Measurements from ENCODE around the gene TRIP13. TPM values are rescaled to one million over a fixed set of nuclear protein-coding genes. Genes with fewer than 3 reads are reported as not detected.
A peak's percentile ranks its signal among the peaks of the same experiment; 100 is the strongest.

The TRIP13 gene
- polyA plus RNA-seq, 3 donors = 0.24 to 1.2 TPM; not detected in 1

DNA sequence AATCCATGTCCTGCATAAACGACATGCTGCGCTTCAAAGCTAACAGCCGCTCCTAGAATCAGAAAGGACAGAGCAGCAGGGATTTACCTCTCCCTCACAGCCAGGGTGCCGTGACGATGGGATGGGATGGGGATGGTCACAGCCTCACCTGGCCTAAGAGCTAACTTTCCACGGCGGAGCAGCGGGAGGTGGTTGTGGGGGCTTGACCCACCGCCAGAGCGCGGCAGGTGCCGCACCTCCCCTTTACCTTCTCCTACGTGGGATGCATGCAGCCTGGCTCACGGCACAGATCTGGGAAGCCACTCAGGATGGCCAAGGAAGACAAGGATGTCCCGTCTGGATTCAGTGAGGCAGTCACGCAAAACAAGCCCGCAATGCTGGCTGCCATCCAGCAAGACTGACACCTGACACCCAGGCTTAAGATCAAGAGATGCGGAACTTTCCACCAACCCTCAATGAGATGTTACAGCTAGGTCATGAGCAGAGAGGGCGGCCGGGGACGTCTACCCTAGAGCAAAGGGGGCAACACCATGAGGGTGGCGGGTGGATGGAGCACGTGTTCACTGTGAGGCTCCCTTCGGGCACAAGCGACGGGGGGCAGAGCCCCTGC lies 5.9 kb upstream of the TRIP13 start:
- Histone ChIP-seq H3K27me3 (ENCODE audit: control insufficient read depth in 2 of 2, insufficient read depth in 2 of 2, low read length in 2 of 2) (no peaks in the 10 kb centered on the region), H3K4me2 (replicated peaks; ENCODE audit: extremely low read depth, low read length, poor library complexity, severe bottlenecking) (no peak overlapping the region), H3K4me3 (replicated peaks in 1 of 3; ENCODE audit: low read depth in 2 of 3, low read length in 3 of 3) (no peak overlapping the region), H3K4me1 (ENCODE audit: control insufficient read depth in 1 of 2, insufficient read depth in 2 of 2, low read length in 2 of 2) (peaks cover 8 to 10% of the 10 kb centered on the region in 2 donors), H4K20me1 (ENCODE audit: insufficient read depth, low read length) (peaks cover 68% of the 10 kb centered on the region), H3K36me3 (replicated peaks in 1 of 2; ENCODE audit: control insufficient read depth in 1 of 2, insufficient read depth in 2 of 2, low read length in 2 of 2) (peaks cover 90 to 95% of the 10 kb centered on the region in 2 donors), H3K9me3 (replicated peaks in 1 of 2; ENCODE audit: control insufficient read depth in 1 of 2, insufficient read depth in 1 of 2, low read length in 2 of 2) (no peaks in the 10 kb centered on the region), H3K9ac (ENCODE audit: insufficient read depth, low read length, poor library complexity, severe bottlenecking) (no peak overlapping the region), H2AFZ (ENCODE audit: insufficient read depth, low read depth, low read length, poor library complexity, severe bottlenecking) (no peak overlapping the region), H3K79me2 (ENCODE audit: insufficient read depth, low read length) (peaks cover 34% of the 10 kb centered on the region), H3K27ac (ENCODE audit: low read depth in 1 of 2, low read length in 2 of 2) (no peak overlapping the region)
- TF ChIP-seq, protein P1, sequence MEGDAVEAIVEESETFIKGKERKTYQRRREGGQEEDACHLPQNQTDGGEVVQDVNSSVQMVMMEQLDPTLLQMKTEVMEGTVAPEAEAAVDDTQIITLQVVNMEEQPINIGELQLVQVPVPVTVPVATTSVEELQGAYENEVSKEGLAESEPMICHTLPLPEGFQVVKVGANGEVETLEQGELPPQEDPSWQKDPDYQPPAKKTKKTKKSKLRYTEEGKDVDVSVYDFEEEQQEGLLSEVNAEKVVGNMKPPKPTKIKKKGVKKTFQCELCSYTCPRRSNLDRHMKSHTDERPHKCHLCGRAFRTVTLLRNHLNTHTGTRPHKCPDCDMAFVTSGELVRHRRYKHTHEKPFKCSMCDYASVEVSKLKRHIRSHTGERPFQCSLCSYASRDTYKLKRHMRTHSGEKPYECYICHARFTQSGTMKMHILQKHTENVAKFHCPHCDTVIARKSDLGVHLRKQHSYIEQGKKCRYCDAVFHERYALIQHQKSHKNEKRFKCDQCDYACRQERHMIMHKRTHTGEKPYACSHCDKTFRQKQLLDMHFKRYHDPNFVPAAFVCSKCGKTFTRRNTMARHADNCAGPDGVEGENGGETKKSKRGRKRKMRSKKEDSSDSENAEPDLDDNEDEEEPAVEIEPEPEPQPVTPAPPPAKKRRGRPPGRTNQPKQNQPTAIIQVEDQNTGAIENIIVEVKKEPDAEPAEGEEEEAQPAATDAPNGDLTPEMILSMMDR (IDR thresholded peaks at IDR 0.05) = no peak
- Mint-ChIP-seq H3K36me3 (peaks cover 92 to 98% of the 10 kb centered on the region in 2 donors), H3K4me1 (peaks cover 17% of the 10 kb centered on the region), H3K27me3 (ENCODE audit: low read depth in 3 of 3) (peaks cover 0 to 3% (median 0%) of the 10 kb centered on the region in 3 donors), H3K9me3 (peaks cover 0 to 10% (median 0%) of the 10 kb centered on the region in 7 donors), H3K4me3 (no peak overlapping the region), H3K27ac (peak overlapping the region in 1 of 7 donors; percentile 15)
- DNase-seq = no peak
- intact Hi-C loops (cut with micrococcal nuclease) = loop anchor here in 1 of 2 donors (10.0 kb wide), 1 partner anchor 918 kb away; the partner anchor contains the start of gene NDUFS6
- WGBS (ENCODE audit: insufficient coverage) = 97% methylated on average over 18 of the region's 26 CpGs

DNA sequence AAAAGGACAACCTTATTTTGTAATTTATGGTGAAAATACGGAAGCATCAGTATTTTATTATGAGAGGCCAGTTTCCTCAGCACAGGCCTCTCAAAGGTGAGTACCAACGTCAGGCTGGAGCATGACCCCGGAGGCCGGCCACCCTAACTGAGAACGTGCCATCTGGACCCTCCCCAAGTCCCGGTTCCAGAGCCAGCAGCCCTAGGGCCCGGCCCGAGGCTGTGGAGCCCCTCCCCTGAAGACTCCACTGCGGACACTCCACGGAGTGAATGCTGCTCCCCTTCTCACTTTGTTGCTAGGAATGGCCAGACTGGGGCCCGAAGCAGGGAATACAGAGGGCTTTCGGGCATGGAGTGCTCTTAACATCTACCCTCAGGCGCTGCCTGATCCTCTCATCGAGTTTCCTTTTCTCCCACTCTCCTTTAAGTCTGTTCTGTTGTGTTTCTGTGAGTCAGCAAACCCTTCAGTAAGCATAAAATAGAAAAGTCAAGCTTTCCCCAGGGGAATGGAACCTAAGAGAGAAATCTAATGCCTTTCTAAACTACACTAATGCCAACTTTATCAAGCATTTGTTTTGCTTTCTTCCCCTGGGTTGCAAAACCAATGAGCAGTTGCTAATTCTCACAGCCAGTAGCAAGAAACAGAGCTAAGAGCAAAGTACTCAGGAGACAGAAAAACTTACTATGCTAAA lies 4.6 kb upstream of the TRIP13 start:
- peaks cover 37% of the 10 kb centered on the region for H3K79me2 ChIP-seq (ENCODE audit: insufficient read depth, low read length)
- Mint-ChIP-seq H3K27me3 (ENCODE audit: low read depth in 3 of 3) (peaks cover 0 to 2% (median 0%) of the 10 kb centered on the region in 3 donors), H3K4me3 (no peak overlapping the region), H3K9me3 (peaks cover 0 to 4% (median 0%) of the 10 kb centered on the region in 7 donors), H3K36me3 (peaks cover 79 to 85% of the 10 kb centered on the region in 2 donors), H3K27ac (peak overlapping the region in 1 of 7 donors; percentile 38), H3K4me1 (peaks cover 13% of the 10 kb centered on the region)
- intact Hi-C loops (cut with micrococcal nuclease) = loop anchor here in 1 of 2 donors (10.0 kb wide), 1 partner anchor 917 kb away; the partner anchor contains the start of gene NDUFS6
- H3K36me3 ChIP-seq (replicated peaks in 1 of 2; ENCODE audit: control insufficient read depth in 1 of 2, insufficient read depth in 2 of 2, low read length in 2 of 2) = peaks cover 78 to 82% of the 10 kb centered on the region in 2 donors
- H3K9me3 ChIP-seq (replicated peaks in 1 of 2; ENCODE audit: control insufficient read depth in 1 of 2, insufficient read depth in 1 of 2, low read length in 2 of 2) = no peaks in the 10 kb centered on the region
- peaks cover 15 to 20% of the 10 kb centered on the region in 2 donors for H3K4me1 ChIP-seq (ENCODE audit: control insufficient read depth in 1 of 2, insufficient read depth in 2 of 2, low read length in 2 of 2)
- TF ChIP-seq, protein P1 (IDR thresholded peaks at IDR 0.05) = no peak
- peaks cover 57% of the 10 kb centered on the region for H4K20me1 ChIP-seq (ENCODE audit: insufficient read depth, low read length)
- no peak overlapping the region for H2AFZ ChIP-seq (ENCODE audit: insufficient read depth, low read depth, low read length, poor library complexity, severe bottlenecking)
- H3K27me3 ChIP-seq (ENCODE audit: control insufficient read depth in 2 of 2, insufficient read depth in 2 of 2, low read length in 2 of 2) = no peaks in the 10 kb centered on the region
- WGBS (ENCODE audit: insufficient coverage) = 98% methylated on average over 12 of the region's 14 CpGs
- no peak overlapping the region for H3K4me2 ChIP-seq (replicated peaks; ENCODE audit: extremely low read depth, low read length, poor library complexity, severe bottlenecking)
- no peak overlapping the region for H3K9ac ChIP-seq (ENCODE audit: insufficient read depth, low read length, poor library complexity, severe bottlenecking)
- no peak overlapping the region for H3K4me3 ChIP-seq (replicated peaks in 1 of 3; ENCODE audit: low read depth in 2 of 3, low read length in 3 of 3)
- DNase-seq = no peak
- no peak overlapping the region for H3K27ac ChIP-seq (ENCODE audit: low read depth in 1 of 2, low read length in 2 of 2)
